ENCODE data around the gene GMCL1. TPM values are rescaled to one million over a fixed set of nuclear protein-coding genes. Genes with fewer than 3 reads are reported as not detected.
A peak's percentile ranks its signal among the peaks of the same experiment; 100 is the strongest.

GMCL1 gene
- total RNA-seq, 2 donors from 2014 or later, result 19.7 to 25.5 TPM

- H3K27me3 Mint-ChIP-seq (ENCODE audit: insufficient read depth), result no peaks in the 10 kb centered on the region
- Histone ChIP-seq H3K4me3 (ENCODE audit: low read length) (no peak overlapping the region), H3K27ac (ENCODE audit: low read depth, low read length) (no peak overlapping the region), H3K36me3 (ENCODE audit: control insufficient read depth, insufficient read depth, low read length) (peaks cover 11% of the 10 kb centered on the region), H3K9ac (ENCODE audit: extremely low read depth, low read length, poor library complexity, severe bottlenecking) (no peak overlapping the region), H3K4me1 (ENCODE audit: control insufficient read depth, insufficient read depth, low read length) (peaks cover 5% of the 10 kb centered on the region), H3K9me3 (ENCODE audit: control insufficient read depth, low read length) (no peaks in the 10 kb centered on the region), H3K27me3 (ENCODE audit: control insufficient read depth, insufficient read depth, low read length, poor library complexity, severe bottlenecking) (no peaks in the 10 kb centered on the region)
- H3K36me3 Mint-ChIP-seq (ENCODE audit: low read depth), result peaks cover 5% of the 10 kb centered on the region
- H3K27ac Mint-ChIP-seq, result no peak overlapping the region
- H3K9me3 Mint-ChIP-seq, result no peaks in the 10 kb centered on the region
- 89 to 100% methylated on average over 3 to 4 of the region's 4 CpGs for whole genome bisulfite sequencing, 2 experiments (ENCODE audit: insufficient coverage in 1 of 2, insufficient read length in 1 of 2)
- no peak overlapping the region for H3K4me3 Mint-ChIP-seq
- DNase-seq, result no peak
- peaks cover 25% of the 10 kb centered on the region for H3K4me1 Mint-ChIP-seq
- TF ChIP-seq CTCF (conservative IDR thresholded peaks at IDR 0.05), result no peak
These were observed 43.4 kb upstream of the GMCL1 start for GRCh38 chr2:69786052-69786560.

GRCh38 chr2:69789175-69789721, 40.2 kb upstream of the GMCL1 start:
- Histone ChIP-seq H3K27me3 (ENCODE audit: control insufficient read depth, insufficient read depth, low read length, poor library complexity, severe bottlenecking) (no peaks in the 10 kb centered on the region), H3K27ac (ENCODE audit: low read depth, low read length) (peak overlapping the region; percentile 97), H3K9ac (ENCODE audit: extremely low read depth, low read length, poor library complexity, severe bottlenecking) (peak overlapping the region; percentile 27), H3K4me1 (ENCODE audit: control insufficient read depth, insufficient read depth, low read length) (peaks cover 5% of the 10 kb centered on the region), H3K4me3 (ENCODE audit: low read length) (no peak overlapping the region), H3K9me3 (ENCODE audit: control insufficient read depth, low read length) (no peaks in the 10 kb centered on the region), H3K36me3 (ENCODE audit: control insufficient read depth, insufficient read depth, low read length) (peaks cover 30% of the 10 kb centered on the region)
- Mint-ChIP-seq H3K4me1 (peaks cover 15% of the 10 kb centered on the region), H3K9me3 (no peaks in the 10 kb centered on the region), H3K4me3 (no peak overlapping the region), H3K27me3 (ENCODE audit: insufficient read depth) (no peaks in the 10 kb centered on the region), H3K36me3 (ENCODE audit: low read depth) (peaks cover 3% of the 10 kb centered on the region), H3K27ac (peak overlapping the region; percentile 79)
- WGBS, 2 experiments (ENCODE audit: insufficient coverage in 1 of 2, insufficient read length in 1 of 2), result 81 to 88% methylated on average over 4 to 7 of the region's 7 CpGs
- DNase-seq, result peak; percentile 65
- TF ChIP-seq CTCF (conservative IDR thresholded peaks at IDR 0.05), result no peak

- peak; percentile 51 for DNase-seq
- no peaks in the 10 kb centered on the region for H3K27me3 Mint-ChIP-seq (ENCODE audit: insufficient read depth)
- peak overlapping the region; percentile 79 for H3K27ac Mint-ChIP-seq
- Histone ChIP-seq H3K27ac (ENCODE audit: low read depth, low read length) (peak overlapping the region; percentile 97), H3K27me3 (ENCODE audit: control insufficient read depth, insufficient read depth, low read length, poor library complexity, severe bottlenecking) (no peaks in the 10 kb centered on the region), H3K4me3 (ENCODE audit: low read length) (no peak overlapping the region), H3K9ac (ENCODE audit: extremely low read depth, low read length, poor library complexity, severe bottlenecking) (peak overlapping the region; percentile 27), H3K9me3 (ENCODE audit: control insufficient read depth, low read length) (no peaks in the 10 kb centered on the region), H3K36me3 (ENCODE audit: control insufficient read depth, insufficient read depth, low read length) (peaks cover 32% of the 10 kb centered on the region), H3K4me1 (ENCODE audit: control insufficient read depth, insufficient read depth, low read length) (peaks cover 9% of the 10 kb centered on the region)
- no peak overlapping the region for H3K4me3 Mint-ChIP-seq
- no peaks in the 10 kb centered on the region for H3K9me3 Mint-ChIP-seq
- WGBS, 2 experiments (ENCODE audit: insufficient coverage in 1 of 2, insufficient read length in 1 of 2), result 70 to 87% methylated on average over 3 to 7 of the region's 7 CpGs
- peaks cover 3% of the 10 kb centered on the region for H3K36me3 Mint-ChIP-seq (ENCODE audit: low read depth)
- no peak for TF ChIP-seq CTCF (conservative IDR thresholded peaks at IDR 0.05)
- H3K4me1 Mint-ChIP-seq, result peaks cover 20% of the 10 kb centered on the region
These were observed 39.5 kb upstream of the GMCL1 start for GRCh38 chr2:69789772-69790600.
